Mesodermal cell (in vitro differentiated cells): ENCODE results near the gene LRRC3.

Source experiments
- H3K27ac ChIP-seq: 2 replicates; pipeline ENCODE4 v1.7.0; 2013; ENCODE audit warnings: mild to moderate bottlenecking, low read depth, low read length, moderate library complexity; ENCODE audit not compliant: severe bottlenecking
- H3K36me3 ChIP-seq: 2 replicates; pipeline ENCODE4 v1.7.1; 2013; ENCODE audit warnings: mild to moderate bottlenecking, low read length, moderate library complexity; ENCODE audit not compliant: control insufficient read depth, insufficient read depth
- H3K4me1 ChIP-seq: one replicate; pipeline ENCODE4 v1.7.1; 2013; ENCODE audit warnings: mild to moderate bottlenecking, low read length; ENCODE audit not compliant: insufficient read depth, control insufficient read depth, poor library complexity, severe bottlenecking
- H3K4me3 ChIP-seq: 2 replicates; pipeline ENCODE4 v1.7.0; 2013; ENCODE audit warnings: low read length, control low read depth, mild to moderate bottlenecking; ENCODE audit not compliant: insufficient read depth, poor library complexity, severe bottlenecking; ENCODE audit errors: extremely low read depth
- H3K9me3 ChIP-seq: 2 replicates; pipeline ENCODE4 v1.7.1; 2013; ENCODE audit warnings: mild to moderate bottlenecking, low read length, moderate library complexity; ENCODE audit not compliant: control insufficient read depth
- WGBS, 2 experiments: methylation state at CpG; one replicate each; pipeline ENCODE4 v1.1.5; 2013; ENCODE audit warnings: missing lambda C conversion rate in 2 of 2; ENCODE audit not compliant: insufficient coverage in 2 of 2; 5-methylcytosine and 5-hydroxymethylcytosine counted together

Gene LRRC3

GRCh38 chr21:44450999-44451398, 4.3 kb upstream of the LRRC3 start:
- Histone ChIP-seq H3K9me3 (peaks cover 10% of the 10 kb centered on the region), H3K4me1 (peaks cover 6% of the 10 kb centered on the region), H3K36me3 (no peaks in the 10 kb centered on the region), H3K4me3 (no peak overlapping the region), H3K27ac (no peak overlapping the region)
- 91 to 93% methylated on average over 13 to 14 of the region's 14 CpGs for WGBS, 2 experiments

- Histone ChIP-seq H3K36me3 (peaks cover 8% of the 10 kb centered on the region), H3K27ac (no peak overlapping the region), H3K4me1 (peaks cover 6% of the 10 kb centered on the region), H3K4me3 (no peak overlapping the region), H3K9me3 (peaks cover 10% of the 10 kb centered on the region)
- 100% methylated on average over 1 of the region's 3 CpGs; no CpG with 5 or more reads in 1 of the 2 experiments for WGBS, 2 experiments
Measured at GRCh38 chr21:44453120-44453519, 2.2 kb upstream of the LRRC3 start.

GRCh38 chr21:44454058-44454457, 1.3 kb upstream of the LRRC3 start:
- H3K27ac ChIP-seq = no peak overlapping the region
- WGBS, 2 experiments = 100% methylated on average over 1 to 2 of the region's 5 CpGs
- no peak overlapping the region for H3K4me3 ChIP-seq
- no peaks in the 10 kb centered on the region for H3K4me1 ChIP-seq
- peaks cover 10% of the 10 kb centered on the region for H3K9me3 ChIP-seq
- peaks cover 8% of the 10 kb centered on the region for H3K36me3 ChIP-seq

- Histone ChIP-seq H3K27ac (no peak overlapping the region), H3K4me3 (peak overlapping the region; percentile 64), H3K9me3 (peaks cover 10% of the 10 kb centered on the region), H3K36me3 (peaks cover 8% of the 10 kb centered on the region), H3K4me1 (no peaks in the 10 kb centered on the region)
- WGBS, 2 experiments = 2% methylated on average over 38 to 56 of the region's 72 CpGs
Measured at GRCh38 chr21:44455524-44456213, 359 bp downstream of the LRRC3 start.

GRCh38 chr21:44456214-44456914, 1.1 kb downstream of the LRRC3 start:
- Histone ChIP-seq H3K4me3 (peak overlapping the region; percentile 64), H3K4me1 (no peaks in the 10 kb centered on the region), H3K27ac (no peak overlapping the region), H3K9me3 (peaks cover 10% of the 10 kb centered on the region), H3K36me3 (peaks cover 8% of the 10 kb centered on the region)
- WGBS, 2 experiments = 90 to 91% methylated on average over 29 to 35 of the region's 35 CpGs

- H3K27ac ChIP-seq = no peak overlapping the region
- peaks cover 8% of the 10 kb centered on the region for H3K36me3 ChIP-seq
- H3K4me3 ChIP-seq = no peak overlapping the region
- peaks cover 10% of the 10 kb centered on the region for H3K9me3 ChIP-seq
- 93 to 97% methylated on average over 38 to 42 of the region's 44 CpGs for WGBS, 2 experiments
- no peaks in the 10 kb centered on the region for H3K4me1 ChIP-seq
Measured at GRCh38 chr21:44456915-44457736, 1.8 kb downstream of the LRRC3 start.

GRCh38 chr21:44458971-44459711, 3.8 kb downstream of the LRRC3 start:
- peaks cover 8% of the 10 kb centered on the region for H3K36me3 ChIP-seq
- WGBS, 2 experiments = 93 to 96% methylated on average over 17 to 18 of the region's 19 CpGs
- no peak overlapping the region for H3K27ac ChIP-seq
- H3K4me3 ChIP-seq = no peak overlapping the region
- H3K4me1 ChIP-seq = no peaks in the 10 kb centered on the region
- peaks cover 4% of the 10 kb centered on the region for H3K9me3 ChIP-seq

GRCh38 chr21:44459712-44460440, 4.6 kb downstream of the LRRC3 start:
- Histone ChIP-seq H3K4me1 (no peaks in the 10 kb centered on the region), H3K27ac (no peak overlapping the region), H3K36me3 (peaks cover 8% of the 10 kb centered on the region), H3K9me3 (no peaks in the 10 kb centered on the region), H3K4me3 (no peak overlapping the region)
- 96 to 99% methylated on average over 12 of the region's 14 CpGs for WGBS, 2 experiments

GRCh38 chr21:44460441-44460755, 5.1 kb downstream of the LRRC3 start:
- Histone ChIP-seq H3K27ac (no peak overlapping the region), H3K9me3 (no peaks in the 10 kb centered on the region), H3K36me3 (peaks cover 8% of the 10 kb centered on the region), H3K4me3 (no peak overlapping the region), H3K4me1 (no peaks in the 10 kb centered on the region)
- WGBS, 2 experiments = 93 to 95% methylated on average over 5 to 6 of the region's 8 CpGs

GRCh38 chr21:44461005-44461404, 5.7 kb downstream of the LRRC3 start:
- Histone ChIP-seq H3K4me1 (no peaks in the 10 kb centered on the region), H3K9me3 (no peaks in the 10 kb centered on the region), H3K36me3 (peaks cover 8% of the 10 kb centered on the region), H3K4me3 (no peak overlapping the region), H3K27ac (no peak overlapping the region)
- 97% methylated on average over 7 of the region's 8 CpGs for WGBS, 2 experiments
